PFSK-1 (cell line): ENCODE measurements around the gene CUL9.

Source experiments
- FOXP2 ChIP-seq: optimal IDR thresholded peaks from 2 replicates; pipeline ENCODE3; 2011; ENCODE audit warnings: borderline replicate concordance, control low read depth, inconsistent platforms; ENCODE audit not compliant: insufficient read depth; ENCODE audit errors: extremely low read length, extremely low read depth
- POLR2AphosphoS5 ChIP-seq: IDR thresholded peaks from 2 replicates; pipeline ENCODE4 v1.6.1; 2012; ENCODE audit warnings: low read depth, mild to moderate bottlenecking, control low read depth, low read length, moderate library complexity
- SIN3A ChIP-seq: IDR thresholded peaks from 2 replicates; pipeline ENCODE4 v1.6.1; 2012; ENCODE audit warnings: mild to moderate bottlenecking, low read length, moderate library complexity, borderline replicate concordance; ENCODE audit not compliant: insufficient read depth
- TAF1 ChIP-seq: IDR thresholded peaks from 2 replicates; pipeline ENCODE4 v1.6.1; 2012; ENCODE audit warnings: low read length, control low read depth, borderline replicate concordance; ENCODE audit not compliant: insufficient read depth
- TF ChIP-seq, protein P1 (sequence below), 2 experiments: IDR thresholded peaks; 2 replicates each; pipeline versions ENCODE4 v1.6.1 to v1.8.0; 2011 to 2012; ENCODE audit warnings: low read depth in 2 of 2, low read length in 2 of 2, control low read depth in 1 of 2, inconsistent platforms in 1 of 2, mild to moderate bottlenecking in 1 of 2, moderate library complexity in 1 of 2; ENCODE audit not compliant: insufficient read depth in 1 of 2

The CUL9 gene

DNA sequence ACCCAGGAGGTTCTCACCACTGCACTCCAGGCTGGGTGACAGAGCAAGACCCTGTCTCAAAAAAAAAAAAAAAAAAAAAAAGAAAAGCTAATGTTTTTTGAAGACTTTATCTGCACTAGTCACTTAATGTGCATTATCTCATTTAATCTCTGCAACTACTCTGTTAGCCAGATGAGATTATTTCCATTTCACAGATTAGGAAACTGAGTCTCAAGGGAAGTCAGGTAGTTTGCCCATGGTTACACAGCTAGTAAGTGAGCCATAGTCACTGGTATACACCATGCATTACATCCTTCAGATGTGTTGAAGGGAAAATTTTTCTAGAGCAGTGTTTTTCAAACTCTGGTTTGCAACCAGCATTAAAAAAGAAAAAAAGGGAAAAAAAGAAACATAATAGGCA is 18.1 kb upstream of the CUL9 start:
- TF ChIP-seq FOXP2: no peak
- no peak for TF ChIP-seq SIN3A
- no peak for TF ChIP-seq POLR2AphosphoS5
- TF ChIP-seq, protein P1, sequence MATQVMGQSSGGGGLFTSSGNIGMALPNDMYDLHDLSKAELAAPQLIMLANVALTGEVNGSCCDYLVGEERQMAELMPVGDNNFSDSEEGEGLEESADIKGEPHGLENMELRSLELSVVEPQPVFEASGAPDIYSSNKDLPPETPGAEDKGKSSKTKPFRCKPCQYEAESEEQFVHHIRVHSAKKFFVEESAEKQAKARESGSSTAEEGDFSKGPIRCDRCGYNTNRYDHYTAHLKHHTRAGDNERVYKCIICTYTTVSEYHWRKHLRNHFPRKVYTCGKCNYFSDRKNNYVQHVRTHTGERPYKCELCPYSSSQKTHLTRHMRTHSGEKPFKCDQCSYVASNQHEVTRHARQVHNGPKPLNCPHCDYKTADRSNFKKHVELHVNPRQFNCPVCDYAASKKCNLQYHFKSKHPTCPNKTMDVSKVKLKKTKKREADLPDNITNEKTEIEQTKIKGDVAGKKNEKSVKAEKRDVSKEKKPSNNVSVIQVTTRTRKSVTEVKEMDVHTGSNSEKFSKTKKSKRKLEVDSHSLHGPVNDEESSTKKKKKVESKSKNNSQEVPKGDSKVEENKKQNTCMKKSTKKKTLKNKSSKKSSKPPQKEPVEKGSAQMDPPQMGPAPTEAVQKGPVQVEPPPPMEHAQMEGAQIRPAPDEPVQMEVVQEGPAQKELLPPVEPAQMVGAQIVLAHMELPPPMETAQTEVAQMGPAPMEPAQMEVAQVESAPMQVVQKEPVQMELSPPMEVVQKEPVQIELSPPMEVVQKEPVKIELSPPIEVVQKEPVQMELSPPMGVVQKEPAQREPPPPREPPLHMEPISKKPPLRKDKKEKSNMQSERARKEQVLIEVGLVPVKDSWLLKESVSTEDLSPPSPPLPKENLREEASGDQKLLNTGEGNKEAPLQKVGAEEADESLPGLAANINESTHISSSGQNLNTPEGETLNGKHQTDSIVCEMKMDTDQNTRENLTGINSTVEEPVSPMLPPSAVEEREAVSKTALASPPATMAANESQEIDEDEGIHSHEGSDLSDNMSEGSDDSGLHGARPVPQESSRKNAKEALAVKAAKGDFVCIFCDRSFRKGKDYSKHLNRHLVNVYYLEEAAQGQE (IDR thresholded peaks at IDR 0.05; ENCODE audit: insufficient read depth in 1 of 2, low read depth in 2 of 2, low read length in 2 of 2): no peak
- no peak for TF ChIP-seq TAF1

DNA sequence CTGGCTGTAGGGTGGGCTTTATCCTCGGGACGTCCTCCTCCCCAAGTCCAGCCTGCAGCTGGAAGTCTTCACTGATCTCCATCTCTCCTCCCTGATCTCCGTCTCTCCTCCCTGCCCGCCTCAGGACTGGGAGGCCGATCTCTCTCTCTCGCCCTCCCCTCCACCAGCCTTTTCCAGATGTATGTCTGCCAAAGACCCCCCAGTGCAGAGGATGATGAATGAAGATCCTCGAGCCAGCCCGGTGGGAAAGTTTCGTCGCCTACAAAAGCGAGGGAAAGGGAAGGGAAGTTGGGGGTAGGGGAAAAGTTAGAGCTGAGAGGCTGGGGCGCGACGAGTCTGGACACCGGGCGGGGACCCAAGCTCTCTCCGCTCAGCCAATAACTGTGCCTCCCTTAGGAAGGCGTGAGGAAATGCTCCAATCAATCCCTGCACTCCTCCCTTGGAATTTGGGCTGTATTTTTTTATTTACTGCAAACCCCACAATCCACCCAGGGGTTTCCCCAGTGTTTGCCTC is 11.5 kb upstream of the CUL9 start:
- TF ChIP-seq POLR2AphosphoS5: no peak
- no peak for TF ChIP-seq TAF1
- no peak for TF ChIP-seq SIN3A
- TF ChIP-seq FOXP2: no peak
- TF ChIP-seq, protein P1 (IDR thresholded peaks at IDR 0.05; ENCODE audit: insufficient read depth in 1 of 2, low read depth in 2 of 2, low read length in 2 of 2): no peak

DNA sequence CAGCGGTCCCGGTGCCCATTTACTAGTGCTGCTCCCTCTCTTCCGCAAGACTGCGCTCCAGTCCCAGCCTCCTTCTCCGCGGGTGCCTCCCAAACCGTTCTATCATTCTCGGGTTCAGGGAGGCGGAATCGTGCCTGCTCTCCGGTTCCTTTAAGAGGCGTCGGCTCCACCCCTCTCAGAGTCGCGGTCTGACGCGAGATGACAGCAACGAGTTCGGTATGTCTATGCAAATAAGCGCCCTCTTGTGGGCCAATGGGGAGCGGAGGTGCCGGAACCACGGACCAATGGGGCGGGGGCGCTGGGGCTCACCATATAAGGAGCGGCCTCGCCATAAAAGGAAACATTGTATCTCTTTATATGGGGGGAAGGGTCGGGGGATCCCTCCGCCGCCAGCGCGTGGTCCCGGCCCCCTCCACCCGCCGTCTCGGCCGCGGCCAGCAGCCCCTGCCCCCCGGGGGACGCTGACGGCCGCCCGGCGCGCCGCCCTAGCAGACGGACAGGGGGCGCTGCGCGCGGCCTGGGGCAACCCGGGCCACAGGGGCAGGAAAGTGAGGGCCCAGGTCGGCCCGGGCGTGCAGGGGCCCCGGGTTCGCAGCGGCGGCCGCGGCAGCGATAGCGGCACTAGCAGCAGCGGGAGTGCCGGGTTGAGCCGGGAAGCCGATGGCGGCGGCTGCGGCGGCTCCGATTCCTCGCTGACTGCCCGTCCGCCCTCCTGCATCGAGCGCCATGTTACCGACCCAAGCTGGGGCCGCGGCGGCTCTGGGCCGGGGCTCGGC is 10.9 kb upstream of the CUL9 start, which contains the start of gene SRF:
Gene SRF, plus strand, starts transcription at position 339 of the 776 bp plus-strand sequence. Its CDS starts 388 bp downstream, at position 727.
- TF ChIP-seq POLR2AphosphoS5 (peak; percentile 70; the same call in 1 of the 2 replicates), FOXP2 (no peak), TAF1 (peak; percentile 40; the same call in 1 of the 2 replicates), SIN3A (peak; percentile 63; the same call in 1 of the 2 replicates)
- TF ChIP-seq, protein P1 (IDR thresholded peaks at IDR 0.05; ENCODE audit: insufficient read depth in 1 of 2, low read depth in 2 of 2, low read length in 2 of 2): no peak

DNA sequence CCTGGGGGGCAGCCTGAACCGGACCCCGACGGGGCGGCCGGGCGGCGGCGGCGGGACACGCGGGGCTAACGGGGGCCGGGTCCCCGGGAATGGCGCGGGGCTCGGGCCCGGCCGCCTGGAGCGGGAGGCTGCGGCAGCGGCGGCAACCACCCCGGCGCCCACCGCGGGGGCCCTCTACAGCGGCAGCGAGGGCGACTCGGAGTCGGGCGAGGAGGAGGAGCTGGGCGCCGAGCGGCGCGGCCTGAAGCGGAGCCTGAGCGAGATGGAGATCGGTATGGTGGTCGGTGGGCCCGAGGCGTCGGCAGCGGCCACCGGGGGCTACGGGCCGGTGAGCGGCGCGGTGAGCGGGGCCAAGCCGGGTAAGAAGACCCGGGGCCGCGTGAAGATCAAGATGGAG is 10.3 kb upstream of the CUL9 start:
- TF ChIP-seq SIN3A (no peak), POLR2AphosphoS5 (no peak), FOXP2 (no peak), TAF1 (no peak)
- TF ChIP-seq, protein P1 (IDR thresholded peaks at IDR 0.05; ENCODE audit: insufficient read depth in 1 of 2, low read depth in 2 of 2, low read length in 2 of 2): no peak
